Caco-2 (cell line): ENCODE measurements around the gene NME3. TPM values are rescaled to one million over a fixed set of nuclear protein-coding genes. Genes with fewer than 3 reads are reported as not detected.

ENCODE experiments used
- BruUV-seq: library from RNA; stranded (reverse); fragments of 400-500 nt; replicated peaks from 2 replicates; lab custom pipeline; 2021; lab: Mats Ljungman, UMichigan
- CTCF ChIA-PET: fragments of 300-600 bp; sonication (Branson Sonifier 250); formaldehyde crosslinking; loops from one replicate; lab custom pipeline; 2022; ENCODE audit warnings: antibody characterized with exemption; lab: Charles Lee
- POLR2A ChIA-PET: fragments of 300-600 bp; sonication (Branson Sonifier 250); formaldehyde crosslinking; loops from one replicate; lab custom pipeline; 2022; ENCODE audit warnings: antibody characterized with exemption; lab: Charles Lee
- DNase-seq, 2 experiments: peaks; one replicate each; pipeline versions ENCODE4 v3.0.0 to v3.0.0-alpha.2; 2020 to 2022
- H3K27me3 ChIP-seq: replicated peaks from 2 replicates; pipeline ENCODE4 v1.6.0; 2011; ENCODE audit warnings: low read length; ENCODE audit not compliant: control insufficient read depth, insufficient read depth
- H3K36me3 ChIP-seq: 2 replicates; pipeline ENCODE4 v1.5.1; 2011; ENCODE audit warnings: low read length; ENCODE audit not compliant: control insufficient read depth, insufficient read depth
- H3K4me1 ChIP-seq: fragments of 250-450 bp; sonication (Bioruptor Pico); 2 replicates; pipeline ENCODE4 v1.5.1; 2020; ENCODE audit warnings: mild to moderate bottlenecking
- H3K4me3 ChIP-seq: 2 replicates; pipeline ENCODE4 v1.5.1; 2011; ENCODE audit warnings: low read depth, mild to moderate bottlenecking, control low read depth, low read length
- H3K9me3 ChIP-seq: fragments of 250-450 bp; sonication (Bioruptor Pico); 2 replicates; pipeline ENCODE4 v1.5.1; 2020; ENCODE audit warnings: mild to moderate bottlenecking, moderate library complexity
- H3K27ac Mint-ChIP-seq: one replicate; pipeline ENCODE4 v1.8.0; 2022; ENCODE audit warnings: mixed read lengths; ENCODE audit not compliant: unreplicated experiment
- H3K27me3 Mint-ChIP-seq: one replicate; pipeline ENCODE4 v1.8.0; 2022; ENCODE audit warnings: mixed read lengths; ENCODE audit not compliant: insufficient read depth, unreplicated experiment
- H3K36me3 Mint-ChIP-seq: one replicate; pipeline ENCODE4 v1.8.0; 2022; ENCODE audit warnings: mild to moderate bottlenecking, mixed read lengths; ENCODE audit not compliant: insufficient read depth, unreplicated experiment
- H3K4me1 Mint-ChIP-seq: one replicate; pipeline ENCODE4 v1.8.0; 2022; ENCODE audit warnings: low read depth, mixed read lengths; ENCODE audit not compliant: unreplicated experiment
- H3K4me3 Mint-ChIP-seq: one replicate; pipeline ENCODE4 v1.8.0; 2022; ENCODE audit warnings: mild to moderate bottlenecking, moderate library complexity, mixed read lengths; ENCODE audit not compliant: unreplicated experiment
- H3K9me3 Mint-ChIP-seq: one replicate; pipeline ENCODE4 v1.8.0; 2022; ENCODE audit warnings: mixed read lengths; ENCODE audit not compliant: unreplicated experiment
- intact Hi-C: fragments of 100-400 bp; cut with micrococcal nuclease; formaldehyde crosslinking; loops from one replicate; pipeline ENCODE4 v1.10.0; 2022; ENCODE audit not compliant: unreplicated experiment
- total RNA-seq: library from RNA; stranded (reverse); gene quantifications from 2 replicates; pipeline ENCODE4 v1.2.3, GENCODE V29; 2022
- TF ChIP-seq, protein P1 (sequence below), 2 experiments: fragments of 200-600 bp in 1 of 2; IDR thresholded peaks; 1 replicate in 1 of 2; 2 replicates in 1 of 2; pipeline versions ENCODE4 v1.5.1 to v1.8.0; 2011 to 2022; ENCODE audit warnings: antibody characterized with exemption in 1 of 2, control low read depth in 1 of 2, inconsistent platforms in 1 of 2, low read depth in 1 of 2, low read length in 1 of 2, mild to moderate bottlenecking in 1 of 2, moderate library complexity in 1 of 2; ENCODE audit not compliant: insufficient read depth in 1 of 2, severe bottlenecking in 1 of 2, unreplicated experiment in 1 of 2

Gene NME3
- total RNA-seq, 1 experiment from 2014 or later, result 7.0 TPM

- H3K27ac Mint-ChIP-seq, result no peak overlapping the region
- H3K4me1 ChIP-seq, result no peaks in the 10 kb centered on the region
- no peaks in the 10 kb centered on the region for H3K9me3 ChIP-seq
- TF ChIP-seq, protein P1, sequence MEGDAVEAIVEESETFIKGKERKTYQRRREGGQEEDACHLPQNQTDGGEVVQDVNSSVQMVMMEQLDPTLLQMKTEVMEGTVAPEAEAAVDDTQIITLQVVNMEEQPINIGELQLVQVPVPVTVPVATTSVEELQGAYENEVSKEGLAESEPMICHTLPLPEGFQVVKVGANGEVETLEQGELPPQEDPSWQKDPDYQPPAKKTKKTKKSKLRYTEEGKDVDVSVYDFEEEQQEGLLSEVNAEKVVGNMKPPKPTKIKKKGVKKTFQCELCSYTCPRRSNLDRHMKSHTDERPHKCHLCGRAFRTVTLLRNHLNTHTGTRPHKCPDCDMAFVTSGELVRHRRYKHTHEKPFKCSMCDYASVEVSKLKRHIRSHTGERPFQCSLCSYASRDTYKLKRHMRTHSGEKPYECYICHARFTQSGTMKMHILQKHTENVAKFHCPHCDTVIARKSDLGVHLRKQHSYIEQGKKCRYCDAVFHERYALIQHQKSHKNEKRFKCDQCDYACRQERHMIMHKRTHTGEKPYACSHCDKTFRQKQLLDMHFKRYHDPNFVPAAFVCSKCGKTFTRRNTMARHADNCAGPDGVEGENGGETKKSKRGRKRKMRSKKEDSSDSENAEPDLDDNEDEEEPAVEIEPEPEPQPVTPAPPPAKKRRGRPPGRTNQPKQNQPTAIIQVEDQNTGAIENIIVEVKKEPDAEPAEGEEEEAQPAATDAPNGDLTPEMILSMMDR (IDR thresholded peaks at IDR 0.05; ENCODE audit: insufficient read depth in 1 of 2, low read depth in 1 of 2, low read length in 1 of 2, severe bottlenecking in 1 of 2, unreplicated experiment in 1 of 2), result no peak
- no peaks in the 10 kb centered on the region for H3K9me3 Mint-ChIP-seq
- BruUV-seq, result no TSS peak
- POLR2A ChIA-PET, result no interaction called here
- peaks cover 2% of the 10 kb centered on the region; the same call in 1 of the 2 replicates for H3K36me3 ChIP-seq
- no peak overlapping the region for H3K4me3 Mint-ChIP-seq
- no peaks in the 10 kb centered on the region for H3K27me3 ChIP-seq
- no peaks in the 10 kb centered on the region for H3K4me1 Mint-ChIP-seq
- H3K27me3 Mint-ChIP-seq, result no peaks in the 10 kb centered on the region
- peaks cover 37% of the 10 kb centered on the region for H3K36me3 Mint-ChIP-seq
- CTCF ChIA-PET, result no interaction called here
- no peak for DNase-seq
- H3K4me3 ChIP-seq, result no peak overlapping the region
- intact Hi-C loops, result no loop called here
These were observed 15.6 kb upstream of the NME3 start for GRCh38 chr16:1787056-1787321.

GRCh38 chr16:1786242-1787055, 15.1 kb upstream of the NME3 start:
- peaks cover 43% of the 10 kb centered on the region for H3K36me3 Mint-ChIP-seq
- POLR2A ChIA-PET, result no interaction called here
- H3K4me1 Mint-ChIP-seq, result peaks cover 4% of the 10 kb centered on the region
- no peaks in the 10 kb centered on the region for H3K9me3 Mint-ChIP-seq
- no TSS peak for BruUV-seq
- Histone ChIP-seq H3K36me3 (peaks cover 2% of the 10 kb centered on the region; the same call in 1 of the 2 replicates), H3K27me3 (no peaks in the 10 kb centered on the region), H3K4me3 (no peak overlapping the region), H3K4me1 (0 out of 2 replicates have a peak, but pooled peaks cover under 1% of the 10 kb centered on the region), H3K9me3 (no peaks in the 10 kb centered on the region)
- no peak for DNase-seq
- intact Hi-C loops, result no loop called here
- CTCF ChIA-PET, result no interaction called here
- no peak overlapping the region for H3K4me3 Mint-ChIP-seq
- H3K27ac Mint-ChIP-seq, result no peak overlapping the region
- H3K27me3 Mint-ChIP-seq, result no peaks in the 10 kb centered on the region
- TF ChIP-seq, protein P1 (IDR thresholded peaks at IDR 0.05; ENCODE audit: insufficient read depth in 1 of 2, low read depth in 1 of 2, low read length in 1 of 2, severe bottlenecking in 1 of 2, unreplicated experiment in 1 of 2), result no peak

GRCh38 chr16:1785846-1786170, 14.5 kb upstream of the NME3 start:
- peaks cover 8% of the 10 kb centered on the region for H3K4me1 Mint-ChIP-seq
- POLR2A ChIA-PET, result no interaction called here

More at GRCh38 chr16:1785846-1786170, 14.5 kb upstream of the NME3 start:
- no peak overlapping the region for H3K4me3 ChIP-seq
- peaks cover 7% of the 10 kb centered on the region; the same call in 1 of the 2 replicates for H3K4me1 ChIP-seq
- no peak overlapping the region for H3K4me3 Mint-ChIP-seq
- no peaks in the 10 kb centered on the region for H3K9me3 ChIP-seq
- no peaks in the 10 kb centered on the region for H3K27me3 ChIP-seq
- TF ChIP-seq, protein P1 (IDR thresholded peaks at IDR 0.05; ENCODE audit: insufficient read depth in 1 of 2, low read depth in 1 of 2, low read length in 1 of 2, severe bottlenecking in 1 of 2, unreplicated experiment in 1 of 2), result no peak
- CTCF ChIA-PET, result no interaction called here
- no peaks in the 10 kb centered on the region for H3K9me3 Mint-ChIP-seq
- peaks cover 49% of the 10 kb centered on the region for H3K36me3 Mint-ChIP-seq
- intact Hi-C loops, result no loop called here
- H3K27me3 Mint-ChIP-seq, result no peaks in the 10 kb centered on the region
- peaks cover 2% of the 10 kb centered on the region; the same call in 1 of the 2 replicates for H3K36me3 ChIP-seq
- no peak for DNase-seq
- BruUV-seq, result no TSS peak
- no peak overlapping the region for H3K27ac Mint-ChIP-seq
